ENCODE data around the gene GAP43. TPM values are rescaled to one million over a fixed set of nuclear protein-coding genes. Genes with fewer than 3 reads are reported as not detected.

GAP43 gene
- total RNA-seq, 4 donors from 2014 or later = not detected

DNA sequence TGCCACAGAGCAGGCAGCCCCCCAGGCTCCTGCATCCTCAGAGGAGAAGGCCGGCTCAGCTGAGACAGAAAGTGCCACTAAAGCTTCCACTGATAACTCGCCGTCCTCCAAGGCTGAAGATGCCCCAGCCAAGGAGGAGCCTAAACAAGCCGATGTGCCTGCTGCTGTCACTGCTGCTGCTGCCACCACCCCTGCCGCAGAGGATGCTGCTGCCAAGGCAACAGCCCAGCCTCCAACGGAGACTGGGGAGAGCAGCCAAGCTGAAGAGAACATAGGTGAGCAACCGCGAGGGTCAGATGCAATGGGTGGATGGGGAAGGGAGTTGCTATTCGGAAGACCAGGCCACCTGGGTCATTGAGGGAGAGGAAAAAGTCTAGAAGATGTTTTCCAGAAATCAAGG lies 53.0 kb downstream of the GAP43 start:
- 92% methylated on average over 9 of the region's 9 CpGs for WGBS, 2 donors

GRCh38 chr3:115680803-115681345 lies 57.6 kb downstream of the GAP43 start:
- no peak overlapping the region for H3K4me3 ChIP-seq (replicated peaks in 1 of 3)
- H3K27me3 ChIP-seq = no peaks in the 10 kb centered on the region
- H3K27ac ChIP-seq = no peak overlapping the region
- no peak for DNase-seq
- TF ChIP-seq POLR2A (IDR thresholded peaks at IDR 0.05) (no peak), CTCF (IDR thresholded peaks at IDR 0.05) (no peak)
- WGBS, 2 donors = 59 to 78% methylated on average over 2 of the region's 2 CpGs
- intact Hi-C loops (cut with DNase I) = no loop called here
- no peaks in the 10 kb centered on the region for H3K4me1 ChIP-seq
- H3K36me3 ChIP-seq = no peaks in the 10 kb centered on the region
- H3K9me3 ChIP-seq = no peaks in the 10 kb centered on the region

More for the DNA sequence above, 53.0 kb downstream of the GAP43 start:
- Histone ChIP-seq H3K36me3 (no peaks in the 10 kb centered on the region), H3K27me3 (no peaks in the 10 kb centered on the region), H3K9me3 (no peaks in the 10 kb centered on the region), H3K4me1 (no peaks in the 10 kb centered on the region), H3K4me3 (replicated peaks in 1 of 3) (no peak overlapping the region), H3K27ac (no peak overlapping the region)
- TF ChIP-seq POLR2A (IDR thresholded peaks at IDR 0.05) (no peak), CTCF (IDR thresholded peaks at IDR 0.05) (no peak)
- no peak for DNase-seq
- intact Hi-C loops (cut with DNase I) = no loop called here

- no peaks in the 10 kb centered on the region for H3K9me3 ChIP-seq
- no peak overlapping the region for H3K4me3 ChIP-seq (replicated peaks in 1 of 3)
- no peaks in the 10 kb centered on the region for H3K36me3 ChIP-seq
- no peak for DNase-seq
- no peaks in the 10 kb centered on the region for H3K4me1 ChIP-seq
- TF ChIP-seq POLR2A (IDR thresholded peaks at IDR 0.05) (no peak), CTCF (IDR thresholded peaks at IDR 0.05) (no peak)
- intact Hi-C loops (cut with DNase I) = no loop called here
- no peaks in the 10 kb centered on the region for H3K27me3 ChIP-seq
- no peak overlapping the region for H3K27ac ChIP-seq
Measured at GRCh38 chr3:115681736-115682135, 58.4 kb downstream of the GAP43 start.

- H3K4me1 ChIP-seq = no peaks in the 10 kb centered on the region
- no peak for TF ChIP-seq CTCF (IDR thresholded peaks at IDR 0.05)
- no peak for TF ChIP-seq POLR2A (IDR thresholded peaks at IDR 0.05)
- no peak overlapping the region for H3K4me3 ChIP-seq (replicated peaks in 1 of 3)
- no peaks in the 10 kb centered on the region for H3K9me3 ChIP-seq
- intact Hi-C loops (cut with DNase I) = no loop called here
- 84 to 93% methylated on average over 1 of the region's 1 CpG for WGBS, 2 donors
- H3K27ac ChIP-seq = no peak overlapping the region
- DNase-seq = no peak
- no peaks in the 10 kb centered on the region for H3K36me3 ChIP-seq
- H3K27me3 ChIP-seq = no peaks in the 10 kb centered on the region
Measured at GRCh38 chr3:115683305-115683704, 60.0 kb downstream of the GAP43 start.

- H3K4me3 ChIP-seq (replicated peaks in 1 of 3) = no peak overlapping the region
- no peak for DNase-seq
- H3K9me3 ChIP-seq = no peaks in the 10 kb centered on the region
- intact Hi-C loops (cut with DNase I) = no loop called here
- H3K4me1 ChIP-seq = no peaks in the 10 kb centered on the region
- TF ChIP-seq POLR2A (IDR thresholded peaks at IDR 0.05) = no peak
- H3K36me3 ChIP-seq = no peaks in the 10 kb centered on the region
- H3K27ac ChIP-seq = no peak overlapping the region
- WGBS, 2 donors = 87 to 94% methylated on average over 3 of the region's 3 CpGs
- H3K27me3 ChIP-seq = no peaks in the 10 kb centered on the region
Measured at GRCh38 chr3:115683773-115684172, 60.5 kb downstream of the GAP43 start.

DNA sequence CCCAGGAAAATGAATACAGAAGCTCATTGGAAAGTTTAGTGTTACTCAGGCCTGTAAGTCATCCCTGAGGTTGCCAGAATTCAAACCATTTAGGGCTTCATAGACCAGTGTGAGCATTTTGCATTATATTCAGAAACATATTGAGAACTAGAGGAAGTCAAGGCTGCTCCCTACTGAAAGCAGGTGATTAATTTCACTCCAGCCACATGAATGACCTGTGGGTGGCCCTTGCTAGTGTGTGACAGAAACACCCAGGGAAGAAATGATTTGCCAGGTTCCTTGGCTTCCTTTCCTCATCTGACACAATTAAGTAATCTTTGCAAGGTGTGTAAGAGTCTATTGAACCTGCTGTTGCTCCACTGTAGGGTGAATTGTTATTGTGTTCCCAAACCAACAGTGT lies 61.8 kb downstream of the GAP43 start:
- H3K36me3 ChIP-seq = no peaks in the 10 kb centered on the region
- H3K27me3 ChIP-seq = no peaks in the 10 kb centered on the region
- no peaks in the 10 kb centered on the region for H3K4me1 ChIP-seq
- no peak for DNase-seq
- intact Hi-C loops (cut with DNase I) = no loop called here
- H3K27ac ChIP-seq = no peak overlapping the region
- H3K9me3 ChIP-seq = no peaks in the 10 kb centered on the region
- no peak overlapping the region for H3K4me3 ChIP-seq (replicated peaks in 1 of 3)
- TF ChIP-seq POLR2A (IDR thresholded peaks at IDR 0.05) (no peak), CTCF (IDR thresholded peaks at IDR 0.05) (no peak)

Data from thyroid gland (tissue), 4 donors.